Breast epithelium (tissue), 4 donors: ENCODE results near the gene NCOA1. TPM values are rescaled to one million over a fixed set of nuclear protein-coding genes. Genes with fewer than 3 reads are reported as not detected.

Experiments
- DNase-seq, 2 donors: peaks; one replicate each; pipeline ENCODE4 v3.0.0-alpha.2; 2019; ENCODE audit warnings: low spot score in 2 of 2
- H3K27ac ChIP-seq, 2 donors: fragments of 200-600 bp; sonication (generic) in 1 of 2; one replicate each; pipeline ENCODE4 v1.5.1; 2016 to 2019; ENCODE audit warnings: mild to moderate bottlenecking in 1 of 2
- H3K27me3 ChIP-seq, 2 donors: fragments of 200-600 bp; sonication (generic) in 1 of 2; one replicate each; pipeline versions ENCODE4 v1.5.1 to v1.6.0; 2017 to 2019; ENCODE audit warnings: control low read depth in 1 of 2, mild to moderate bottlenecking in 1 of 2
- H3K36me3 ChIP-seq: fragments of 200-600 bp; one replicate; pipeline ENCODE4 v1.5.1; 2019
- H3K4me1 ChIP-seq, 2 donors: fragments of 200-600 bp; sonication (generic); one replicate each; pipeline ENCODE4 v1.5.1; 2016 to 2019; ENCODE audit warnings: control low read depth in 1 of 2
- H3K4me3 ChIP-seq, 3 donors: fragments of 200-600 bp; sonication (generic); 1 replicate in 2 of 3; 2 replicates in 1 of 3; pipeline ENCODE4 v1.5.1; 2016 to 2019; ENCODE audit warnings: mild to moderate bottlenecking in 3 of 3, moderate library complexity in 2 of 3
- H3K9me3 ChIP-seq, 2 donors: fragments of 200-600 bp; sonication (generic) in 1 of 2; one replicate each; pipeline ENCODE4 v1.5.1; 2016 to 2019; ENCODE audit warnings: control low read depth in 1 of 2
- CTCF ChIP-seq, 3 donors: fragments of 450-650 bp; IDR thresholded peaks; one replicate each; pipeline ENCODE4 v1.5.1; 2016 to 2017; ENCODE audit warnings: antibody characterized with exemption in 3 of 3, mild to moderate bottlenecking in 3 of 3, moderate library complexity in 3 of 3
- POLR2A ChIP-seq: fragments of 450-650 bp; IDR thresholded peaks from one replicate; pipeline ENCODE4 v1.6.1; 2016; ENCODE audit warnings: antibody characterized with exemption, mild to moderate bottlenecking, moderate library complexity
- POLR2AphosphoS5 ChIP-seq, 3 donors: sonication (generic); formaldehyde crosslinking; IDR thresholded peaks; one replicate each; pipeline ENCODE4 v1.6.1; 2017; ENCODE audit warnings: antibody characterized with exemption in 3 of 3
- intact Hi-C: fragments of 100-400 bp; cut with DNase I; formaldehyde crosslinking; loops from one replicate; pipeline ENCODE4 v1.15.1; 2023; ENCODE audit warnings: low total_unique reads
- total RNA-seq, 3 donors: library from RNA; depleted of rRNA; stranded (reverse); fragments of >200 nt; gene quantifications; one replicate each; pipeline ENCODE4 v1.1.0, GENCODE V29; 2016

The NCOA1 gene
- total RNA-seq, 3 donors from 2014 or later: 66.4 to 83.4 (median 69.2) TPM

- intact Hi-C loops: no loop called here
- no peak for TF ChIP-seq POLR2A
- no peak for TF ChIP-seq CTCF (IDR thresholded peaks at IDR 0.05)
- no peak for TF ChIP-seq POLR2AphosphoS5 (IDR thresholded peaks at IDR 0.05)
- H3K4me3 ChIP-seq: no peak overlapping the region
- peak overlapping the region in 1 of 2 donors; percentile 5 for H3K27ac ChIP-seq
- H3K36me3 ChIP-seq: no peaks in the 10 kb centered on the region
- no peaks in the 10 kb centered on the region for H3K4me1 ChIP-seq
- H3K9me3 ChIP-seq: no peaks in the 10 kb centered on the region
- no peak for DNase-seq
- no peaks in the 10 kb centered on the region for H3K27me3 ChIP-seq
Measured at GRCh38 chr2:24771764-24772586, 280.9 kb downstream of the NCOA1 start.

GRCh38 chr2:24774373-24774772, 283.3 kb downstream of the NCOA1 start:
- no peak overlapping the region for H3K4me3 ChIP-seq
- H3K9me3 ChIP-seq: no peaks in the 10 kb centered on the region
- intact Hi-C loops: no loop called here
- H3K27me3 ChIP-seq: no peaks in the 10 kb centered on the region
- no peaks in the 10 kb centered on the region for H3K36me3 ChIP-seq
- TF ChIP-seq POLR2AphosphoS5 (IDR thresholded peaks at IDR 0.05) (no peak), POLR2A (no peak), CTCF (IDR thresholded peaks at IDR 0.05) (no peak)
- H3K4me1 ChIP-seq: no peaks in the 10 kb centered on the region
- DNase-seq: no peak
- no peak overlapping the region for H3K27ac ChIP-seq

GRCh38 chr2:24779116-24779515, 288.1 kb downstream of the NCOA1 start:
- TF ChIP-seq CTCF (IDR thresholded peaks at IDR 0.05) (no peak), POLR2AphosphoS5 (IDR thresholded peaks at IDR 0.05) (no peak), POLR2A (no peak)
- no peak overlapping the region for H3K27ac ChIP-seq
- no peak for DNase-seq
- no peaks in the 10 kb centered on the region for H3K9me3 ChIP-seq
- no peaks in the 10 kb centered on the region for H3K36me3 ChIP-seq
- H3K4me1 ChIP-seq: no peaks in the 10 kb centered on the region
- H3K27me3 ChIP-seq: no peaks in the 10 kb centered on the region
- H3K4me3 ChIP-seq: no peak overlapping the region
- intact Hi-C loops: no loop called here

- intact Hi-C loops: no loop called here
- DNase-seq: no peak
Measured at GRCh38 chr2:24783641-24784040, 292.6 kb downstream of the NCOA1 start.

More at GRCh38 chr2:24783641-24784040, 292.6 kb downstream of the NCOA1 start:
- H3K4me3 ChIP-seq: no peak overlapping the region
- no peaks in the 10 kb centered on the region for H3K36me3 ChIP-seq
- TF ChIP-seq CTCF (IDR thresholded peaks at IDR 0.05) (no peak), POLR2AphosphoS5 (IDR thresholded peaks at IDR 0.05) (no peak), POLR2A (no peak)
- H3K27ac ChIP-seq: no peak overlapping the region
- H3K4me1 ChIP-seq: no peaks in the 10 kb centered on the region
- no peaks in the 10 kb centered on the region for H3K27me3 ChIP-seq
- no peaks in the 10 kb centered on the region for H3K9me3 ChIP-seq
